ENCODE data around the gene NRXN3.

Gene NRXN3

GRCh38 chr14:79906994-79907393 lies 1736.8 kb downstream of the NRXN3 start:
- DNase-seq (ENCODE audit: low spot score), result no peak

GRCh38 chr14:79910086-79910485 lies 1739.9 kb downstream of the NRXN3 start:
- no peak for DNase-seq (ENCODE audit: low spot score)

- no peak for DNase-seq (ENCODE audit: low spot score)
Measured at GRCh38 chr14:79911744-79912143, 1741.6 kb downstream of the NRXN3 start.

GRCh38 chr14:79914595-79914994 lies 1744.4 kb downstream of the NRXN3 start:
- DNase-seq (ENCODE audit: low spot score), result no peak

- DNase-seq (ENCODE audit: low spot score), result no peak
Measured at GRCh38 chr14:79915406-79915805, 1745.2 kb downstream of the NRXN3 start.

- DNase-seq (ENCODE audit: low spot score), result no peak
Measured at GRCh38 chr14:79916281-79916680, 1746.1 kb downstream of the NRXN3 start.

GRCh38 chr14:79916892-79917291 lies 1746.7 kb downstream of the NRXN3 start:
- DNase-seq (ENCODE audit: low spot score), result no peak

Data from hematopoietic multipotent progenitor cell treated with erythropoietin and hydrocortisone succinate and interleukin-3 and kit ligand, for 15 days (in vitro differentiated cells).